PC-9 (cell line): ENCODE data around the gene EIF3K. TPM values are rescaled to one million over a fixed set of nuclear protein-coding genes. Genes with fewer than 3 reads are reported as not detected.

Experiments
- BruUV-seq: library from RNA; stranded (reverse); fragments of 400-500 nt; replicated peaks from 2 replicates; lab custom pipeline; 2021; lab: Mats Ljungman, UMichigan
- CTCF ChIA-PET: fragments of 300-600 bp; sonication (Branson Sonifier 250); formaldehyde crosslinking; loops from one replicate; lab custom pipeline; 2022; ENCODE audit warnings: antibody characterized with exemption; lab: Charles Lee
- POLR2A ChIA-PET: fragments of 300-600 bp; sonication (Branson Sonifier 250); formaldehyde crosslinking; loops from one replicate; lab custom pipeline; 2022; ENCODE audit warnings: antibody characterized with exemption; ENCODE audit not compliant: unreplicated experiment; lab: Charles Lee
- DNase-seq, 2 experiments: peaks; one replicate each; pipeline versions ENCODE4 v3.0.0 to v3.0.0-alpha.2; 2015 to 2022; ENCODE audit warnings: mixed read lengths in 1 of 2
- H2AFZ ChIP-seq: fragments of 200-600 bp; sonication (generic); 2 replicates; pipeline ENCODE4 v1.8.1; 2017; ENCODE audit warnings: antibody characterized with exemption
- H3F3A ChIP-seq: fragments of 200-600 bp; sonication (generic); 2 replicates; pipeline ENCODE4 v1.8.1; 2017; ENCODE audit warnings: antibody characterized with exemption, mild to moderate bottlenecking, low read depth; ENCODE audit not compliant: insufficient read depth
- H3K27ac ChIP-seq: fragments of 200-600 bp; sonication (generic); 2 replicates; pipeline ENCODE4 v1.6.1; 2016; ENCODE audit warnings: mixed run types
- H3K27me3 ChIP-seq: fragments of 200-600 bp; sonication (generic); 2 replicates; pipeline ENCODE4 v1.6.1; 2016; ENCODE audit warnings: low read depth, mixed run types; ENCODE audit not compliant: insufficient read depth
- H3K36me3 ChIP-seq: fragments of 200-600 bp; sonication (generic); 2 replicates; pipeline ENCODE4 v1.6.1; 2016; ENCODE audit warnings: low read depth, mixed run types
- H3K4me1 ChIP-seq: fragments of 200-600 bp; sonication (generic); replicated peaks from 2 replicates; pipeline ENCODE4 v1.6.1; 2016; ENCODE audit warnings: mixed run types; ENCODE audit not compliant: insufficient read depth
- H3K4me2 ChIP-seq: fragments of 200-600 bp; sonication (generic); 2 replicates; pipeline ENCODE4 v1.6.1; 2017; ENCODE audit warnings: mixed run types
- H3K4me3 ChIP-seq: fragments of 200-600 bp; sonication (generic); 2 replicates; pipeline ENCODE4 v1.6.1; 2016; ENCODE audit warnings: mixed run types
- H3K79me2 ChIP-seq: fragments of 200-600 bp; sonication (generic); 2 replicates; pipeline ENCODE4 v1.6.1; 2017; ENCODE audit warnings: low read depth, mixed run types
- H3K9me2 ChIP-seq: fragments of 200-600 bp; sonication (generic); 2 replicates; pipeline ENCODE4 v1.8.1; 2017; ENCODE audit warnings: mild to moderate bottlenecking; ENCODE audit not compliant: insufficient read depth
- H3K9me3 ChIP-seq: fragments of 200-600 bp; sonication (generic); 2 replicates; pipeline ENCODE4 v1.8.1; 2016; ENCODE audit warnings: low read depth; ENCODE audit not compliant: insufficient read depth
- H4K20me1 ChIP-seq: fragments of 200-600 bp; sonication (generic); 2 replicates; pipeline ENCODE4 v1.8.1; 2017; ENCODE audit not compliant: insufficient read depth
- EZH2 ChIP-seq: fragments of 200-600 bp; sonication (generic); IDR thresholded peaks from 2 replicates; pipeline ENCODE4 v1.8.0; 2017; ENCODE audit warnings: antibody characterized with exemption, low read depth
- intact Hi-C: fragments of 100-400 bp; cut with micrococcal nuclease; formaldehyde crosslinking; loops from one replicate; pipeline ENCODE4 v1.10.0; 2022; ENCODE audit not compliant: unreplicated experiment
- total RNA-seq: library from RNA; stranded (reverse); gene quantifications from 2 replicates; pipeline ENCODE4 v1.2.3, GENCODE V29; 2021
- TF ChIP-seq, protein P1 (sequence below): fragments of 200-600 bp; sonication (generic); conservative IDR thresholded peaks from 2 replicates; pipeline ENCODE4 v1.6.1; 2017; ENCODE audit warnings: mixed run types, antibody characterized with exemption, mild to moderate bottlenecking, moderate library complexity

Gene EIF3K
- total RNA-seq, 1 experiment from 2014 or later, result 230 TPM

DNA sequence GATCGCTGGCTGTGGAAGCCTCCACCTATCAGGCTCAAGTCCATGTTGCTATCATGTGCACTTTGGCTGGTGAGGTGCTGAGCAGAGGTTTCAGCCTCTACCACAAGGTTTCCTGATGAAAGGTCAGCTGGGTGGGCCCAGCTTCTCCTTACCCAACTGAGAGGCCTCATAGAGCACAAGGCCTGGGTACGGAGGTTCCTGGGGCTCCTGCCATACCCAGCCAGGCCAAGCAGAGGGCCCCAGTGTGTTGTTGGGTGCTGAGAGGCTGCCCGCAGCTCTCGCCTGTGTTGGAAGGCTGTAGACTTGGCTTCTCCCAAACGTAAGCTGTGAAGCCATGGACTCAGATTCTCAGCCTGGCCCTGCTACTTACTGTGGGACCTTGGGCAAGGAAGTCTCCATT is 56.6 kb downstream of the EIF3K start:
- BruUV-seq, result no TSS peak
- CTCF ChIA-PET, result interaction anchor here (0.7 kb wide), 1 partner anchor 8 kb away, joined by 3 read pairs; no protein-coding TSS in a partner anchor
- H3K4me2 ChIP-seq, result no peak overlapping the region

DNA sequence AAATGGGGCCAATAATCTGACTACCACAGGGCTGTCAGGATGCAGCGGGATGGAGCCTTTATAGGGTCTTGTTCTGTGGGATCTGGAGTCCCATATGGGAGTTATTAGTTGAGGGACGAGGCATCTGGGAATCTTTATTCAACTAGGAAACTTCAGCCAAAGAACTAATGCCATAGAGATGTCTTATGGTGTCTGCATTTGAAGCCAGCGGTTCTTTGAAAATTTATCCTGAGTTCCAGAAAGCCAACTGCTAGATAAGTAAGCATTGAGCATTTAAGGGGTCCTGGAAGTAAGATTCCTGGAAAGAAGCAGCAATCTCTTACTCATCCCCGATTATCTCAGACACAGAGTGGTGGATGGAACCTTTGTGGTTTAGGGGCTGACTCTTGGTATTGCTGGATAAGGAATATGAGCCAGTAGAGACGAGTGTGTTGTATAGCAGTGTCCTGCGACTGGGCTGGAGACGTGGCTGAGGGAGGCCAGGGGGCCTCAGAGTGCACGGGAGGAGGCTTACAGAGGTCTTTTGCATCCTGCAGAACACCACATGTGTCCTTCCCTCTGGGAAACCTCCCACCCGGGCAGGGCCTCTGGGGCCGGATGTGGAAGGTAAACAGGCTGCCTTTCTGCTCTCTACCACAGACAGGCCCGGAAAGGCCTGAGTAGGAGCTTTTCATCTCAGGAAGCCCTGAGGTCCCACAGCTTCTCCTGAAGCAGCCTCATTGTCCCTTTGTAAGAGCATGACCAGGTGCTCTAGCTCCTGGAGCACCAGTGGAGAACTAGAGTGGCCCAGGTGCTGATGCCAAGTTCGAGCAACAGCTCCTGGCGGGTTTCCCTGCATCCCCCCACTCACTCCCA is 57.3 kb downstream of the EIF3K start:
- peaks cover 41% of the 10 kb centered on the region for H3K4me1 ChIP-seq

More for the DNA sequence above, 56.6 kb downstream of the EIF3K start:
- Histone ChIP-seq H3K9me3 (no peaks in the 10 kb centered on the region), H3F3A (peaks cover 59% of the 10 kb centered on the region), H3K4me1 (peaks cover 35% of the 10 kb centered on the region), H3K4me3 (no peak overlapping the region), H4K20me1 (peaks cover 63% of the 10 kb centered on the region), H3K27me3 (no peaks in the 10 kb centered on the region), H2AFZ (no peak overlapping the region), H3K36me3 (peaks cover 16% of the 10 kb centered on the region; the same call in 1 of the 2 replicates), H3K79me2 (peaks cover 96% of the 10 kb centered on the region), H3K9me2 (no peaks in the 10 kb centered on the region), H3K27ac (peak overlapping the region; percentile 33; the same call in 1 of the 2 replicates)
- POLR2A ChIA-PET, result no interaction called here
- TF ChIP-seq, protein P1, sequence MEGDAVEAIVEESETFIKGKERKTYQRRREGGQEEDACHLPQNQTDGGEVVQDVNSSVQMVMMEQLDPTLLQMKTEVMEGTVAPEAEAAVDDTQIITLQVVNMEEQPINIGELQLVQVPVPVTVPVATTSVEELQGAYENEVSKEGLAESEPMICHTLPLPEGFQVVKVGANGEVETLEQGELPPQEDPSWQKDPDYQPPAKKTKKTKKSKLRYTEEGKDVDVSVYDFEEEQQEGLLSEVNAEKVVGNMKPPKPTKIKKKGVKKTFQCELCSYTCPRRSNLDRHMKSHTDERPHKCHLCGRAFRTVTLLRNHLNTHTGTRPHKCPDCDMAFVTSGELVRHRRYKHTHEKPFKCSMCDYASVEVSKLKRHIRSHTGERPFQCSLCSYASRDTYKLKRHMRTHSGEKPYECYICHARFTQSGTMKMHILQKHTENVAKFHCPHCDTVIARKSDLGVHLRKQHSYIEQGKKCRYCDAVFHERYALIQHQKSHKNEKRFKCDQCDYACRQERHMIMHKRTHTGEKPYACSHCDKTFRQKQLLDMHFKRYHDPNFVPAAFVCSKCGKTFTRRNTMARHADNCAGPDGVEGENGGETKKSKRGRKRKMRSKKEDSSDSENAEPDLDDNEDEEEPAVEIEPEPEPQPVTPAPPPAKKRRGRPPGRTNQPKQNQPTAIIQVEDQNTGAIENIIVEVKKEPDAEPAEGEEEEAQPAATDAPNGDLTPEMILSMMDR, result no peak
- no peak for TF ChIP-seq EZH2
- intact Hi-C loops, result no loop called here
- DNase-seq, result no peak

GRCh38 chr19:38676878-38677646 is 58.1 kb downstream of the EIF3K start:
- Histone ChIP-seq H3F3A (peaks cover 59% of the 10 kb centered on the region), H3K9me3 (no peaks in the 10 kb centered on the region), H3K4me2 (no peak overlapping the region), H3K27ac (peak overlapping the region; percentile 37; the same call in 1 of the 2 replicates), H3K4me1 (peaks cover 49% of the 10 kb centered on the region), H3K9me2 (no peaks in the 10 kb centered on the region), H2AFZ (no peak overlapping the region), H3K36me3 (peaks cover 24% of the 10 kb centered on the region; the same call in 1 of the 2 replicates), H3K27me3 (no peaks in the 10 kb centered on the region), H4K20me1 (peaks cover 50% of the 10 kb centered on the region), H3K79me2 (peaks cover 96% of the 10 kb centered on the region), H3K4me3 (no peak overlapping the region)
- BruUV-seq, result no TSS peak
- intact Hi-C loops, result no loop called here
- ChIA-PET CTCF (no interaction called here), POLR2A (interaction anchor here (0.5 kb wide), 1 partner anchor 25 kb away, joined by 5 read pairs; no protein-coding TSS in a partner anchor)
- no peak for TF ChIP-seq EZH2
- TF ChIP-seq, protein P1, result no peak
- DNase-seq, result no peak

More for the DNA sequence above, 57.3 kb downstream of the EIF3K start:
- no peak for TF ChIP-seq EZH2
- TF ChIP-seq, protein P1, result no peak
- no peaks in the 10 kb centered on the region for H3K27me3 ChIP-seq
- peaks cover 17% of the 10 kb centered on the region; the same call in 1 of the 2 replicates for H3K36me3 ChIP-seq
- H3K4me2 ChIP-seq, result no peak overlapping the region
- H3K79me2 ChIP-seq, result peaks cover 96% of the 10 kb centered on the region
- DNase-seq, result no peak
- BruUV-seq, result no TSS peak
- no peak overlapping the region for H3K4me3 ChIP-seq
- no peaks in the 10 kb centered on the region for H3K9me2 ChIP-seq
- ChIA-PET POLR2A (no interaction called here), CTCF (no interaction called here)
- intact Hi-C loops, result no loop called here
- no peak overlapping the region for H2AFZ ChIP-seq
- peaks cover 59% of the 10 kb centered on the region for H3F3A ChIP-seq
- peaks cover 58% of the 10 kb centered on the region for H4K20me1 ChIP-seq
- H3K27ac ChIP-seq, result peak overlapping the region; percentile 37; the same call in 1 of the 2 replicates
- no peaks in the 10 kb centered on the region for H3K9me3 ChIP-seq
